Calu3 (cell line): ENCODE data around the gene NTM. TPM values are rescaled to one million over a fixed set of nuclear protein-coding genes. Genes with fewer than 3 reads are reported as not detected.

ENCODE experiments used
- BruUV-seq: library from RNA; stranded (reverse); fragments of 400-500 nt; replicated peaks from 2 replicates; lab custom pipeline; 2021; lab: Mats Ljungman, UMichigan
- CTCF ChIA-PET: fragments of 300-600 bp; sonication (Branson Sonifier 250); formaldehyde crosslinking; loops from one replicate; lab custom pipeline; 2022; ENCODE audit warnings: antibody characterized with exemption; lab: Charles Lee
- DNase-seq: peaks from one replicate; pipeline ENCODE4 v3.0.0; 2022
- H3K27ac Mint-ChIP-seq: one replicate; pipeline ENCODE4 v1.8.0; 2022; ENCODE audit warnings: mixed read lengths; ENCODE audit not compliant: unreplicated experiment
- H3K27me3 Mint-ChIP-seq: one replicate; pipeline ENCODE4 v1.8.0; 2022; ENCODE audit warnings: mixed read lengths; ENCODE audit not compliant: unreplicated experiment
- H3K36me3 Mint-ChIP-seq: one replicate; pipeline ENCODE4 v1.8.0; 2022; ENCODE audit warnings: mild to moderate bottlenecking, moderate library complexity, mixed read lengths; ENCODE audit not compliant: insufficient read depth, unreplicated experiment
- H3K4me1 Mint-ChIP-seq: one replicate; pipeline ENCODE4 v1.8.0; 2022; ENCODE audit warnings: mild to moderate bottlenecking, low read depth, mixed read lengths; ENCODE audit not compliant: unreplicated experiment
- H3K4me3 Mint-ChIP-seq: one replicate; pipeline ENCODE4 v1.8.0; 2022; ENCODE audit warnings: mild to moderate bottlenecking, low read depth, moderate library complexity, mixed read lengths; ENCODE audit not compliant: unreplicated experiment
- H3K9me3 Mint-ChIP-seq: one replicate; pipeline ENCODE4 v1.8.0; 2022; ENCODE audit warnings: low read depth, mixed read lengths; ENCODE audit not compliant: unreplicated experiment
- CTCF ChIP-seq: fragments of 200-600 bp; IDR thresholded peaks from one replicate; pipeline ENCODE4 v1.8.0; 2022; ENCODE audit warnings: antibody characterized with exemption; ENCODE audit not compliant: unreplicated experiment
- intact Hi-C: fragments of 100-400 bp; cut with micrococcal nuclease; formaldehyde crosslinking; loops from one replicate; pipeline ENCODE4 v1.10.0; 2022; ENCODE audit not compliant: unreplicated experiment
- total RNA-seq: library from RNA; stranded (reverse); gene quantifications from 2 replicates; pipeline ENCODE4 v1.2.3, GENCODE V29; 2022

Gene NTM
- total RNA-seq, 1 experiment from 2014 or later, result not detected

- no peak for TF ChIP-seq CTCF
- Mint-ChIP-seq H3K9me3 (peaks cover 16% of the 10 kb centered on the region), H3K4me1 (no peaks in the 10 kb centered on the region)
Measured at GRCh38 chr11:132196928-132197327, 826.5 kb downstream of the NTM start.

GRCh38 chr11:132200353-132200936, 830.0 kb downstream of the NTM start:
- no peak for TF ChIP-seq CTCF
- H3K36me3 Mint-ChIP-seq, result no peaks in the 10 kb centered on the region
- H3K27me3 Mint-ChIP-seq, result no peaks in the 10 kb centered on the region
- no peak overlapping the region for H3K4me3 Mint-ChIP-seq
- CTCF ChIA-PET, result no interaction called here
- BruUV-seq, result no TSS peak
- DNase-seq, result no peak
- peaks cover 15% of the 10 kb centered on the region for H3K9me3 Mint-ChIP-seq
- no peaks in the 10 kb centered on the region for H3K4me1 Mint-ChIP-seq
- H3K27ac Mint-ChIP-seq, result no peak overlapping the region
- intact Hi-C loops, result no loop called here

More at GRCh38 chr11:132196928-132197327, 826.5 kb downstream of the NTM start:
- BruUV-seq, result no TSS peak
- H3K4me3 Mint-ChIP-seq, result no peak overlapping the region
- no peak for DNase-seq
- intact Hi-C loops, result no loop called here
- no peak overlapping the region for H3K27ac Mint-ChIP-seq
- no peaks in the 10 kb centered on the region for H3K36me3 Mint-ChIP-seq
- CTCF ChIA-PET, result no interaction called here
- no peaks in the 10 kb centered on the region for H3K27me3 Mint-ChIP-seq

GRCh38 chr11:132202621-132203020, 832.2 kb downstream of the NTM start:
- Mint-ChIP-seq H3K27ac (no peak overlapping the region), H3K4me1 (no peaks in the 10 kb centered on the region), H3K36me3 (no peaks in the 10 kb centered on the region), H3K4me3 (no peak overlapping the region), H3K27me3 (no peaks in the 10 kb centered on the region), H3K9me3 (peaks cover 17% of the 10 kb centered on the region)
- CTCF ChIA-PET, result no interaction called here
- BruUV-seq, result no TSS peak
- intact Hi-C loops, result no loop called here
- DNase-seq, result no peak
- TF ChIP-seq CTCF, result no peak

GRCh38 chr11:132205006-132205405, 834.6 kb downstream of the NTM start:
- intact Hi-C loops, result no loop called here
- TF ChIP-seq CTCF, result no peak
- Mint-ChIP-seq H3K27me3 (no peaks in the 10 kb centered on the region), H3K4me3 (no peak overlapping the region), H3K4me1 (no peaks in the 10 kb centered on the region), H3K36me3 (no peaks in the 10 kb centered on the region), H3K27ac (no peak overlapping the region), H3K9me3 (peaks cover 13% of the 10 kb centered on the region)
- CTCF ChIA-PET, result no interaction called here
- DNase-seq, result no peak
- BruUV-seq, result no TSS peak
